ENCODE results near the gene TTI1.

DNA sequence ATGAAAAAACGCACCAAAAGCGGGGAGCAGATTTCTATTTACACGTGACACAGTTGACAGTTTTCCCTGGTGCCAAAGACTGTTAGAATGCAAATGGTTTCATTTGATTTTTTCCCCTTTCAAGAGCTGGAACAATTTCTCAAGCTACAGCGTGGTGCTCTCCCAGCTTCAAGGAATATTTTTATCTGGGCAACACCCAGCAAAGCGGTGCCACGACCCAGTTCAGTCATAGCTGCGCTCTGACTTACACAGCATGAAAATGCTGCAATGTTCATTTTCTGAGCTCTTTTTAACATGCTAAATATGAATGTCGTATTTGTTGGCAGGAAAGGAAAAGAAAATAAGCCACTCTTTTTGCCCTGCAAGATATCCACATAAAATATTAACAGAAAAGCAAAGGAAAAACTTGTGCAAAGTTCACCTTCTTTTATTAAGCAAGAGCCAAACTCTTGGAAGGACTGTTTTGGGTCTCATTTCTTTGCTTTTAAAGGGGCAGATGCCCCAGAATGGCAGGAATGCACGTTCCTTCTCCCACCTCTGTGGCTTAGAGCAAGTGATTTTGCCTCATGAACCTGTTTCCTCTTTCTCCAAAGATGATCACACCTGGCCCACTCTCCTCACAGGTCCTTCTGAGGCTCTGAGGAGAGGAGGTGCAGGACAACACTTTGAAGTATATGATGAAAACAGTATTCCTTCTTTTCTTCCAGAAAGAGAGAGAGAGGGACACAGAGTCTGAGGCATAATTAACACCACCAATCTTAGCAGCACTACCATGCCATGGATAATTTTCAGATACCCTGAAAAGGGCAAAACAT is 47.0 kb downstream of the TTI1 start:
- TF ChIP-seq POLR2A (IDR thresholded peaks at IDR 0.05) = no peak
- TF ChIP-seq, protein P1, sequence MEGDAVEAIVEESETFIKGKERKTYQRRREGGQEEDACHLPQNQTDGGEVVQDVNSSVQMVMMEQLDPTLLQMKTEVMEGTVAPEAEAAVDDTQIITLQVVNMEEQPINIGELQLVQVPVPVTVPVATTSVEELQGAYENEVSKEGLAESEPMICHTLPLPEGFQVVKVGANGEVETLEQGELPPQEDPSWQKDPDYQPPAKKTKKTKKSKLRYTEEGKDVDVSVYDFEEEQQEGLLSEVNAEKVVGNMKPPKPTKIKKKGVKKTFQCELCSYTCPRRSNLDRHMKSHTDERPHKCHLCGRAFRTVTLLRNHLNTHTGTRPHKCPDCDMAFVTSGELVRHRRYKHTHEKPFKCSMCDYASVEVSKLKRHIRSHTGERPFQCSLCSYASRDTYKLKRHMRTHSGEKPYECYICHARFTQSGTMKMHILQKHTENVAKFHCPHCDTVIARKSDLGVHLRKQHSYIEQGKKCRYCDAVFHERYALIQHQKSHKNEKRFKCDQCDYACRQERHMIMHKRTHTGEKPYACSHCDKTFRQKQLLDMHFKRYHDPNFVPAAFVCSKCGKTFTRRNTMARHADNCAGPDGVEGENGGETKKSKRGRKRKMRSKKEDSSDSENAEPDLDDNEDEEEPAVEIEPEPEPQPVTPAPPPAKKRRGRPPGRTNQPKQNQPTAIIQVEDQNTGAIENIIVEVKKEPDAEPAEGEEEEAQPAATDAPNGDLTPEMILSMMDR (IDR thresholded peaks at IDR 0.05 in 4 of 5, conservative IDR thresholded peaks at IDR 0.05 in 1 of 5) = no peak
